ENCODE results near the gene PRDX5.

Gene PRDX5

DNA sequence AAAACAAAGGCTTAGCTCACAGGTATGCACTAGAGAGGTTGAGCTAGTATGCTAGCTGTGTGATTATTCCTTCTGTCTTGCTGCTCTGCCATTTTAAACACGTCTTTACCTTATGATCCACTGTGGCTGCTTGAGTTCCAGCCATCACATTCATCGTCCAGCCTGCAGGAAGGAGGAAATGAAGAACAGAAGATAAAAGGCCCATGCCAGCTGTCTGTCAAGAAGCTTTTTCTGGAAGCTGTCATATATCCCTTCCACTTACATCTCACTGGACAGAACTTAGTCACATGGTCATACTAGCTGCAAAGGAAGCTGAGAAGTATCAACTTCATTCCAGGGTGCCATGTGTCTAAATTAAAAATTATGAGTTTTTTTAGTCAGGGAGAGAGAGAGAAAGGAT lies 9.5 kb downstream of the PRDX5 start:
- Histone ChIP-seq H4K20me1 (ENCODE audit: insufficient read depth, low read length, poor library complexity, severe bottlenecking) (no peaks in the 10 kb centered on the region), H3K4me2 (ENCODE audit: low read depth, low read length, poor library complexity, severe bottlenecking) (no peak overlapping the region), H3K9me2 (replicated peaks; ENCODE audit: low read depth, low read length) (no peaks in the 10 kb centered on the region), H3K4me3 (ENCODE audit: low read length, poor library complexity, severe bottlenecking) (no peak overlapping the region), H3K4me1 (ENCODE audit: insufficient read depth, low read length, poor library complexity, severe bottlenecking) (peaks cover 3% of the 10 kb centered on the region), H3F3A (ENCODE audit: low read depth) (no peaks in the 10 kb centered on the region), H3K9ac (ENCODE audit: low read depth, low read length, poor library complexity, severe bottlenecking) (no peak overlapping the region), H3K79me2 (ENCODE audit: insufficient read depth, low read length) (no peaks in the 10 kb centered on the region), H3K27me3 (ENCODE audit: insufficient read depth, low read length, poor library complexity, severe bottlenecking) (no peaks in the 10 kb centered on the region), H2AFZ (ENCODE audit: low read length) (no peak overlapping the region), H3K36me3 (ENCODE audit: insufficient read depth, low read length) (no peaks in the 10 kb centered on the region), H3K9me3 (ENCODE audit: insufficient read depth, low read depth, low read length) (no peaks in the 10 kb centered on the region)
- TF ChIP-seq EZH2phosphoT487 (IDR thresholded peaks at IDR 0.05; ENCODE audit: borderline replicate concordance), result no peak
- TF ChIP-seq, protein P1, sequence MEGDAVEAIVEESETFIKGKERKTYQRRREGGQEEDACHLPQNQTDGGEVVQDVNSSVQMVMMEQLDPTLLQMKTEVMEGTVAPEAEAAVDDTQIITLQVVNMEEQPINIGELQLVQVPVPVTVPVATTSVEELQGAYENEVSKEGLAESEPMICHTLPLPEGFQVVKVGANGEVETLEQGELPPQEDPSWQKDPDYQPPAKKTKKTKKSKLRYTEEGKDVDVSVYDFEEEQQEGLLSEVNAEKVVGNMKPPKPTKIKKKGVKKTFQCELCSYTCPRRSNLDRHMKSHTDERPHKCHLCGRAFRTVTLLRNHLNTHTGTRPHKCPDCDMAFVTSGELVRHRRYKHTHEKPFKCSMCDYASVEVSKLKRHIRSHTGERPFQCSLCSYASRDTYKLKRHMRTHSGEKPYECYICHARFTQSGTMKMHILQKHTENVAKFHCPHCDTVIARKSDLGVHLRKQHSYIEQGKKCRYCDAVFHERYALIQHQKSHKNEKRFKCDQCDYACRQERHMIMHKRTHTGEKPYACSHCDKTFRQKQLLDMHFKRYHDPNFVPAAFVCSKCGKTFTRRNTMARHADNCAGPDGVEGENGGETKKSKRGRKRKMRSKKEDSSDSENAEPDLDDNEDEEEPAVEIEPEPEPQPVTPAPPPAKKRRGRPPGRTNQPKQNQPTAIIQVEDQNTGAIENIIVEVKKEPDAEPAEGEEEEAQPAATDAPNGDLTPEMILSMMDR (conservative IDR thresholded peaks at IDR 0.05; ENCODE audit: low read length), result no peak

DNA sequence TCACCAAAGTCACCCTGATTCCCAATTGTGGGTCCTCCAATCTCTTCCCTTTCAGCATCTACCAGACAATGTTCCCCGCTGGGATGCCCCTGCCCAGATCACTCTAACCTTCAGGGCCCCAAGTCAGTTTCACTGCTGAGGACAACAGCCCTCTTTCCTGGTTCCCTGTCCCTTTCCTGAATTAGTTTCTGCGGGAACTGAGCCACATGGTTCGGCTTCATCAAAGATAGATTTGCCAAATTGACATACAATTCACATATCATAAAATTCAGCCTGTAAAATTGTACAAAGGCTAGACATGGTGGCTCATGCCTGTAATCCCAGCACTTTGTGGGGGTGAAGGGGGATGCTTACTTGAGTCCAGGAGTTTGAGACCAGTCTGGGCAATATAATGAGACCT lies 10.1 kb downstream of the PRDX5 start:
- Histone ChIP-seq H2AFZ (ENCODE audit: low read length) (no peak overlapping the region), H3K27me3 (ENCODE audit: insufficient read depth, low read length, poor library complexity, severe bottlenecking) (no peaks in the 10 kb centered on the region), H3K4me3 (ENCODE audit: low read length, poor library complexity, severe bottlenecking) (no peak overlapping the region), H3K9ac (ENCODE audit: low read depth, low read length, poor library complexity, severe bottlenecking) (no peak overlapping the region), H3K79me2 (ENCODE audit: insufficient read depth, low read length) (no peaks in the 10 kb centered on the region), H3K9me2 (replicated peaks; ENCODE audit: low read depth, low read length) (no peaks in the 10 kb centered on the region), H3K4me1 (ENCODE audit: insufficient read depth, low read length, poor library complexity, severe bottlenecking) (no peaks in the 10 kb centered on the region), H3K9me3 (ENCODE audit: insufficient read depth, low read depth, low read length) (no peaks in the 10 kb centered on the region), H3K36me3 (ENCODE audit: insufficient read depth, low read length) (no peaks in the 10 kb centered on the region), H3K4me2 (ENCODE audit: low read depth, low read length, poor library complexity, severe bottlenecking) (no peak overlapping the region), H3F3A (ENCODE audit: low read depth) (no peaks in the 10 kb centered on the region), H4K20me1 (ENCODE audit: insufficient read depth, low read length, poor library complexity, severe bottlenecking) (no peaks in the 10 kb centered on the region)
- TF ChIP-seq, protein P1 (conservative IDR thresholded peaks at IDR 0.05; ENCODE audit: low read length), result no peak
- TF ChIP-seq EZH2phosphoT487 (IDR thresholded peaks at IDR 0.05; ENCODE audit: borderline replicate concordance), result no peak

DNA sequence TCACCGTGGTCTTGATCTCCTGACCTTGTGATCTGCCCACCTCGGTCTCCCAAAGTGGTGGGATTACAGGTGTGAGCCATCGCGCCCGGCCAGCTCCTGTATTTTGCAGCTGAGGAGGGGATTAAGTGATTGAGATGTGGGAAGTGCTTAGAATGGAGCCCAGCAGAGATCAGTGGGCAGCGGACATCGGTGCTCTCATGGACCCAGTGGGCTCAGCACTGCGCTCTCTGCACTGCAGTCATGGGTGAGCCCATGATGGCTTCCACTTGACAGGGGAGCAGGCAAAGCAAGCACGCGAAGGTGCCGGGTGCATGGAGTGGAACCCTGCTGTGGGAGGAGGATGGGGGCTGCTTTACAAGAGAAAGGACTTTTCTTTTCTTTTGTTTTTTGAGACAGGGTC lies 13.0 kb downstream of the PRDX5 start:
- Histone ChIP-seq H3K79me2 (ENCODE audit: insufficient read depth, low read length) (no peaks in the 10 kb centered on the region), H3K4me2 (ENCODE audit: low read depth, low read length, poor library complexity, severe bottlenecking) (no peak overlapping the region), H3K27me3 (ENCODE audit: insufficient read depth, low read length, poor library complexity, severe bottlenecking) (no peaks in the 10 kb centered on the region), H2AFZ (ENCODE audit: low read length) (no peak overlapping the region), H3K4me1 (ENCODE audit: insufficient read depth, low read length, poor library complexity, severe bottlenecking) (no peaks in the 10 kb centered on the region), H4K20me1 (ENCODE audit: insufficient read depth, low read length, poor library complexity, severe bottlenecking) (no peaks in the 10 kb centered on the region), H3K4me3 (ENCODE audit: low read length, poor library complexity, severe bottlenecking) (no peak overlapping the region), H3K36me3 (ENCODE audit: insufficient read depth, low read length) (no peaks in the 10 kb centered on the region), H3K9ac (ENCODE audit: low read depth, low read length, poor library complexity, severe bottlenecking) (no peak overlapping the region), H3K9me2 (replicated peaks; ENCODE audit: low read depth, low read length) (no peaks in the 10 kb centered on the region), H3K9me3 (ENCODE audit: insufficient read depth, low read depth, low read length) (no peaks in the 10 kb centered on the region), H3F3A (ENCODE audit: low read depth) (no peaks in the 10 kb centered on the region)
- TF ChIP-seq, protein P1 (conservative IDR thresholded peaks at IDR 0.05; ENCODE audit: low read length), result no peak
- TF ChIP-seq EZH2phosphoT487 (IDR thresholded peaks at IDR 0.05; ENCODE audit: borderline replicate concordance), result no peak
